GM19395 (cell line): ENCODE results near the gene RGMB.

Experiments used
- ATAC-seq: cut with Tn5 transposase; IDR thresholded peaks from one replicate; pipeline ENCODE4 v1.9.1; 2021; ENCODE audit warnings: mild to moderate bottlenecking, moderate library complexity; ENCODE audit not compliant: unreplicated experiment

RGMB gene

GRCh38 chr5:98783051-98783649 is 9.7 kb downstream of the RGMB start:
- no peak for ATAC-seq

- ATAC-seq: no peak
Observed at GRCh38 chr5:98784411-98784810, 10.9 kb downstream of the RGMB start.

DNA sequence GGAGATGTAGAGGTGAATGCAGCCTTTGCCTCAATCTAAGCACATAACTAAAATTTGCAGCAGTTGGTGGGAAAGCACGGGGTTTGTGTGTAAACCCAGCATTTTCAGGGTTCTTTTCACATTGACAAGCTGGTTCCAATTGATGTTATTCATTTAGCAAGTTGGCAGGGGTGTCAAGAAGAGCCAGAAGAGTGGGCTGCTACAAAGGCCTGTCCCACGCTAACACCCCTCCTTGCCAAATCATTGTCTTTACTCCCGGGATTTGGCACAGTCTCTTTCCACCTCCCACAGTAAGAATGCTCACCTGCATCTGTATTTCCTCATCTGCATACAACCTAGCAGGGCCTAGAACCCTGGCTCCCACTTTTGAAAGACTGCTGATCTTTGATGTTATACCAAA is 11.8 kb downstream of the RGMB start:
- ATAC-seq: no peak

GRCh38 chr5:98786191-98786853 is 12.9 kb downstream of the RGMB start:
- no peak for ATAC-seq

- ATAC-seq: no peak
Observed at GRCh38 chr5:98787131-98787719, 13.8 kb downstream of the RGMB start.

DNA sequence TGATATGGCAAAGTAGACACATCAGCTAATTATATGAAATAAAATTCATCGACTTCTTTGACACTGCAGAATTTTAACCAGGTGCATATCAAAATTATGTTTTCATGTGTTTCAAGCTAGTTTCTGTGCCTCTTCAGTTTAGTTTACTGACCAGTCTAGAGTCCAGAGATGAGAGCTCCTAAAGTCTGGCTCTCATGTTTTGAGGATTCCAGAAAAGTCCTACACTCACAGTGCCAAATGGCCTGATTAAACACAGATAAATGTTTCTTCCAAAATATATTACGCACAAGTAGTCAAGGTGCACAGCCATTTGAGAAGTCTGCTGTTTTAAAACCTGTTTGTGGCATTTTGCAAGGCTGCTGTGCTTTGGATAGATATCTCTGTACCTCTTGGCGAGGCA is 15.6 kb downstream of the RGMB start:
- no peak for ATAC-seq

GRCh38 chr5:98791001-98791519 is 17.6 kb downstream of the RGMB start:
- ATAC-seq: no peak

DNA sequence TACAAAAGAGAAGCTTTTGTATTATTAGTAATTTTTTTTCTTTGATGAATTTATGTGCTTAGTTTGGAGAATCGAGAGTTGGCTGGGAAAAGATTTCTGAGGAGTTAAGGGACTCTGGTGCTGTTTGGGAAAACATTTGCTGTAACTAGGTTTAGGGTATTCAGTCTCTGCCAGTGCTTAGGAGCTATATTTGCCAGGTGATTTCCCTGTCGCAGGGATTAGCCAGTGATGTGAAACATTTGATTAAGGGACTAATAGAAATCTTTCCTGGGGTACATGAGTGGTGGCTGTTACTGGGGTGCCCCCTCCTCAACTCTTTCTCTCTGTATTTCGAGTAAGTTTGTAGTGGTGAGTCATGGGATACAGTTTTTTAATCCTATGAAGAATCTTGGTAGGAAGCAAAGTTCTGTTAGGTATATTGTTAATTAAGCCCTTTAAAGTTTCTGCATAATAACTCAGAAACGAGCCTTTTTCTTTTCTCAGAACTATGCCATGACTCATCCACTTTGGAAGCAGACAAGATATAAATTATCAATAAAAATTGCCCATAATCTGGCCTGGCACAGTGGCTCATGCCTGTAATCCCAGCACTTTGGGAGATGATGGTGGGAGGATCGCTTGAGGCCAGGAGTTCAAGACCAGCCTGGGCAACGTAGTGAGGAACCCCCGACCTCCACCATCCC is 18.6 kb downstream of the RGMB start:
- no peak for ATAC-seq

DNA sequence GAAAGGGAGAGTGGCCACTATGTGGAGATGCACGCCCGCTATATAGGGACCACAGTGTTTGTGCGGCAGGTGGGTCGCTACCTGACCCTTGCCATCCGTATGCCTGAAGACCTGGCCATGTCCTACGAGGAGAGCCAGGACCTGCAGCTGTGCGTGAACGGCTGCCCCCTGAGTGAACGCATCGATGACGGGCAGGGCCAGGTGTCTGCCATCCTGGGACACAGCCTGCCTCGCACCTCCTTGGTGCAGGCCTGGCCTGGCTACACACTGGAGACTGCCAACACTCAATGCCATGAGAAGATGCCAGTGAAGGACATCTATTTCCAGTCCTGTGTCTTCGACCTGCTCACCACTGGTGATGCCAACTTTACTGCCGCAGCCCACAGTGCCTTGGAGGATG is 19.8 kb downstream of the RGMB start:
- no peak for ATAC-seq

DNA sequence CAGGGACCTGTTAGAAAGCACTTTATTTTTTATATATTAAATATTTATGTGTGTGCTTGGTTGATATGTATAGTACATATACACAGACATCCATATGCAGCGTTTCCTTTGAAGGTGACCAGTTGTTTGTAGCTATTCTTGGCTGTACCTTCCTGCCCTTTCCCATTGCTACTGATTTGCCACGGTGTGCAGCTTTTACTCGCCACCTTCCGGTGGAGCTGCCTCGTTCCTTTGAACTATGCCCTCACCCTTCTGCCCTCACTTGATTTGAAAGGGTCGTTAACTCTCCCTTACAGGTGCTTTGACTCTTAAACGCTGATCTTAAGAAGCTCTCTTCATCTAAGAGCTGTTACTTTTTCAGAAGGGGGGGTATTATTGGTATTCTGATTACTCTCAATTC is 20.5 kb downstream of the RGMB start:
- no peak for ATAC-seq

DNA sequence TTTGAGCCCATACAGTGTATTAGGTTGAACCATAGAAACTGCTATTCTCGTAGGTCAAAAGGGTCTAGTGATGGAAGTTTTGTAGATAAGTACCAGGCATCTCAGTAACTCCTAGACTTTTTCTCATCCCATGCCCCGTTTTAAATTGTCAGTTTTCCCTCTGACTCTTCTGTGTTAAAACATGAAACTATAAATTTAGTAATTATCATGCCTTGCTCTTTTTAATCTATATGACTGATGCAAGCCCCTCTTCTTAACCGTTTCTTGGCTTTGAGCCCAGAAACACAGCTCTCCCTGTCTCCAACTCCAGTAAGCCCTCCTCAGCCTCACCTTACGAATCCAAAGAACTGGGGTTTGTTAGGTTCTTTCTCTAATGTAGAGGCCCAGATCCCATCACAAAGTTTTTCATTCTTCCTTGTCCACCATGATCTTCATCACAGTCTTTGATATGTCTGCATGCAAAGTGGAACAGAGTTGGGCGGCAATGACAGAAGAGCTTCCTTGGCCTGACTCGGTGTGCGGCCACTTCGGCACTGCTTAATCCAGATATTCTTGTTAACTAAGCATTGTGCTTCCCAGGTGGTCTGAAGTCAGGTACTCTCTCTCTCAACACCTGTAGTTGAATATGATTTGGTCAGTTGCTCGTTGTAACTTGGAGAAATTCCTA is 21.1 kb downstream of the RGMB start:
- ATAC-seq: no peak

GRCh38 chr5:98795243-98795642 is 21.8 kb downstream of the RGMB start:
- no peak for ATAC-seq

DNA sequence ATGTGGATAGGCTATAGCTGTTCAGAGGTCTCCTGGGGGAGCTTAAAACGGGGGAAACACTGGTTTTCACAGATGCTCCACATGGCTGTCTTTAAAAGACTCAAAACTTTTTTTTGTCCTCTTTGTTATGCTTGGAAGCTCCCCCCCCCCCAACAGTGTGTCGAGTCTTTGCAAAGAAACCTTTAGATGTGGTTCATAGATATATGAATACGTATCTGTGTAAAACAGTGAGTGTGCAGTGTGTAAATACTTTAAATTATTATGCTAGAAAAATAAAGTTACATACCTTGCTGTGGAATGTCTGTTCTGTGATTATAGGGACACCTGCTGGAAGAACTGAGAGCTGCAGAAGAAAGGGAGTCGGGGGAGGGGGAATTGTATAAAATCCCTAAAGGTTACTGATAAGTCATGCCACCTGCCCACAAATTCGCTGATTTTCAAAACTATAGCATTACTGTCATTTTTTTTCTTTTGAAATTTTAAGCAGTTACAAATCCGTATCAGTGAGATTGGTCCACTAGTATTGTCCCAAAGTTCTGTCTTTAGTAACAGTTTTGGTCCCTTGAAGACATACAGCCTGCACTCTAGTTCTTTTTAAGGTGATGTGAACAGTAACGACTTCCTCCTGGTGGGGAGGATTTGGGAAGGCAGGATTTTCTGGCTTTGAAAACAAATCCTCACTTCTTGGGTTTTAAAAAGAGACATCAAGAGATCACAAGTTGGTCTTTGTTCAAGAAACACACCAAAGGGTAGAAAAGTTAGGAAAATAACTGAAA is 22.9 kb downstream of the RGMB start:
- ATAC-seq: peak; percentile 85

GRCh38 chr5:98798371-98798770 is 24.9 kb downstream of the RGMB start:
- no peak for ATAC-seq

GRCh38 chr5:98798847-98799246 is 25.4 kb downstream of the RGMB start:
- ATAC-seq: no peak

DNA sequence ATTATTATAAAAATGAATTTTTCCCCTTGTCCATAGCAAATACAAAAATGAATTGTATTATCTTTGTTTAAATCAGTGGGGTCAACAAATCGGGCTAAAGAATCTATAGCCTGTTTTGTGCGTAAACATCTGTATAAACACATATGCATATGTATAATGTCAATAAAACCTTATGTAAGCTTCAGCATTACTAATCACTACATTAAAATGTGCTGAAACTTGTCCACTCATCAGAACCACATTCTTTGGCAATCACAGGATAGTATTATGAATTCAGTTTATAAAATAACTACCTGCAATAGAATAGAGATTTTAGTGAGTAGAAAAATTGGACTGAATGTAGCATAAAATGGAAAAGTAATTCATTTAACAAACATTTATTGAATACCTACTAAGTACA is 30.6 kb downstream of the RGMB start:
- ATAC-seq: no peak

GRCh38 chr5:98805070-98805469 is 31.6 kb downstream of the RGMB start:
- no peak for ATAC-seq

GRCh38 chr5:98807806-98808205 is 34.3 kb downstream of the RGMB start:
- no peak for ATAC-seq

- ATAC-seq: no peak
Observed at GRCh38 chr5:98810206-98810605, 36.7 kb downstream of the RGMB start.

- no peak for ATAC-seq
Observed at GRCh38 chr5:98813755-98814154, 40.3 kb downstream of the RGMB start.
